ENCODE data around the gene PMM1. TPM values are rescaled to one million over a fixed set of nuclear protein-coding genes. Genes with fewer than 3 reads are reported as not detected.
A peak's percentile ranks its signal among the peaks of the same experiment; 100 is the strongest.

The PMM1 gene
- total RNA-seq, 1 experiment from 2014 or later: 10.0 TPM

DNA sequence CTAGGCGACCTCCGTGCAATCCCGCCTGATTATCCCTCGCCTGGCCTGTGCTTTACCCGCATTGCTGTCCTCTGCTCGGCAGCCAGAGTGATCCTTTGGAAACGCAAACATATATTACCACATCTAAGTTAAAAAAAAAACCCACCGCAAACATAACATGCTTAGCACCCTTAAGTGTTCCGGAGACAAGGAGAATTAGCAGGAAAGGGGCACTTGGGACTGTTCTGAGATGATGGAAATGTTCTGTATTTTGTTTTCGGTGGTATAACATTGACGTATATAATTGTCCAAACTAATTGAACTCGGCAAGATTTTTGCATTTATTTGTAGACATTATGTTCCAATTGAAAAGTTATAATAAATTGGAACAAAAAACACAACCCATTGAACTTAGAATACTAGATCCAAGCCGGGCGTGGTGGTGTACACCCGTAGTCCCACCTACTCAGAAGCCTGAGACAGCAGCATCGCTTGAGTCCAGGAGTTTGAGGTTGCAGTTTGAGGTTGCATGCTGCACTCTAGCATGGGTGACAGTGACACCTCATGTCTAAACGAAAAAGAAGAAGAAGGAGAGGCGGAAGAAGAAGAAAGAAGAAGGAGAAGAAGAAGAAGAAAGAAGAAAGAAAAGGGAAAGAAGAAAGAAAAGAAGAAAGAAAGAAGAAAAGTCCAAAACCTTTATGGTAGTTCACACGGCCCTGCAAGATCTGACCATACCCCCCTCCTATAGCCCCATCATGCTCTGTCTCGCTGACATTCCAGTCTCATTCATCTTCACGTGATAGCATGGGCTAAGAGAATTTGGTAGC is 44.8 kb downstream of the PMM1 start:
- no peaks in the 10 kb centered on the region for H3K9me2 ChIP-seq (replicated peaks; ENCODE audit: insufficient read depth, low read length)
- H3K4me3 ChIP-seq (ENCODE audit: low read length): peak overlapping the region; percentile 95
- DNase-seq: no peak
- no peak overlapping the region for H3K27ac ChIP-seq (ENCODE audit: low read length)
- peak overlapping the region; percentile 86 for H2AFZ ChIP-seq (ENCODE audit: low read length)
- H3K79me2 ChIP-seq (ENCODE audit: low read length): peaks cover 44% of the 10 kb centered on the region
- peak overlapping the region; percentile 88 for H3K4me2 ChIP-seq (ENCODE audit: low read depth, low read length, poor library complexity, severe bottlenecking)
- H3K9ac ChIP-seq (ENCODE audit: low read length): peak overlapping the region; percentile 63
- no peaks in the 10 kb centered on the region for H3K9me3 ChIP-seq (ENCODE audit: low read length)
- no peaks in the 10 kb centered on the region for H3K27me3 ChIP-seq (ENCODE audit: low read length)
- H4K20me1 ChIP-seq (ENCODE audit: insufficient read depth, low read depth, low read length): peaks cover 18% of the 10 kb centered on the region; the same call in 1 of the 2 replicates
- H3K4me1 ChIP-seq (ENCODE audit: low read length): peaks cover 26% of the 10 kb centered on the region
- H3K36me3 ChIP-seq (ENCODE audit: insufficient read depth, low read length): peaks cover 6% of the 10 kb centered on the region

DNA sequence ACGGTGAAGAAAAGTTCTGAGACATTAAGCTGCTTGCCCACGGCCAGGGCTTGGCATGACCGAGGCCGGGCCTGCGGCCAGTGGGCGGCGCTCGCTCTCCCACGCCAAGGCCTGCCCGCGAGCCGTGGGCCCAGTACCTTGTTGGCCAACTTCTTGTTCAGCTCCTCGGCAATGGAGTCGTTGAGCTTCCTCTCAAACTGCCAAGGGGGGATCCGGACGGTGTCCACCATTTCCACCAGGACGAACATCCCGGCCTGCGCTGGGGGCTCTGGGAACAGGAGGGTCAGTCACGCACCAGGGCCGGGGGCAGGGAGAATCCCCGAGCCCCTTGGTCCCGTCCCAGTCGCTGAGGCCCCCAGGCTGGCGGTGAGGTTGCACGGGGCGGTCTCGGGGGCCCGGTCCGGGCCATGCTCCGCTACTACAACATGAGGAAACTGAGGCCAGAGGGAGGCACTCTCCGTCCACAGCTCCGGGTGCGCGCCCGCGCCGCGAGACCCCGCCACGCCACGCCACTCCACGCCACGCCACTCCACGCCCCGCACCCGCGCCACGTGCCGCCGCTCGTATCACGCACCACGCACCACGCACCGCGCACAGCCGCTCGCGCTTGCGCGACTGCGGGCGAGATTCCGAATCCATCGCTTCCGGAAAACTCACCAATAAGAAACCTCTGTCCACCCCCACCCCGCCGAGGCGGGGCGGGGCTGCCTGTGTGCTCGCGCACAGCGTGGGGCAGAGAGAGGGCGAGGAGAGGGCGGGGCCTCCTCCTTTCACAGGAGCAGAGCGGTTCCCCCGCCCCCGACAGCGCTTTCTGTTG is 45.6 kb downstream of the PMM1 start, which contains the start of gene POLR3H:
Gene POLR3H (minus strand): TSS at position 617 of the 817 bp plus-strand sequence. CDS start 369 bp downstream, at position 248.
- H3K4me2 ChIP-seq (ENCODE audit: low read depth, low read length, poor library complexity, severe bottlenecking): peak within 1 kb of the TSS; percentile 88
- H2AFZ ChIP-seq (ENCODE audit: low read length): peak within 1 kb of the TSS; percentile 86
- no peaks in the 10 kb centered on the region for H3K9me3 ChIP-seq (ENCODE audit: low read length)
- peaks cover 25% of the 10 kb centered on the region for H4K20me1 ChIP-seq (ENCODE audit: insufficient read depth, low read depth, low read length)
- peak; percentile 99 for DNase-seq
- peaks cover 12% of the 10 kb centered on the region for H3K36me3 ChIP-seq (ENCODE audit: insufficient read depth, low read length)
- H3K27ac ChIP-seq (ENCODE audit: low read length): peak within 1 kb of the TSS; percentile 69
- H3K27me3 ChIP-seq (ENCODE audit: low read length): no peaks in the 10 kb centered on the region
- H3K9ac ChIP-seq (ENCODE audit: low read length): peak within 1 kb of the TSS; percentile 99
- peak within 1 kb of the TSS; percentile 95 for H3K4me3 ChIP-seq (ENCODE audit: low read length)
- H3K4me1 ChIP-seq (ENCODE audit: low read length): peaks cover 26% of the 10 kb centered on the region
- H3K79me2 ChIP-seq (ENCODE audit: low read length): peaks cover 52% of the 10 kb centered on the region
- no peaks in the 10 kb centered on the region for H3K9me2 ChIP-seq (replicated peaks; ENCODE audit: insufficient read depth, low read length)

DNA sequence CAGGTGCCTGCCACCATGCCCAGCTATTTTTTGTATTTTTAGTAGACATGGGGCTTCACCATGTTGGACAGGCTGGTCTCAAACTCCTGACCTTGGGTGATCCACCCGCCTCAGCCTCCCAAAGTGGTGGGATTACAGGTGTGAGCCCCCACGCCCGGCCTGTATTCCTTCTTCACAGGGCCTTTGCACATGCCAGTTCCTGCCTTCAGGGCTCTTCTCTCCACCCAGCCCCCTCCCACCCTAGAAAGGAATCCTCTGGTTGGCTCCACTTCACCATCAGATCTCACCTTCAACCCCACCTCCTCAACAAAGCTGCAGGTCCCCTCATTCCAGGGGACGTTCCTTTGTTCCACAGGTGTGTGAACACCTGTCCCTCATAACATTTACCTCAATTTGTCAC is 47.4 kb downstream of the PMM1 start:
- Histone ChIP-seq H3K4me3 (ENCODE audit: low read length) (peak overlapping the region; percentile 95), H3K9me2 (replicated peaks; ENCODE audit: insufficient read depth, low read length) (no peaks in the 10 kb centered on the region), H3K9me3 (ENCODE audit: low read length) (no peaks in the 10 kb centered on the region), H3K9ac (ENCODE audit: low read length) (peak overlapping the region; percentile 99; the same call in 1 of the 2 replicates), H3K27ac (ENCODE audit: low read length) (no peak overlapping the region), H3K4me1 (ENCODE audit: low read length) (peaks cover 26% of the 10 kb centered on the region), H3K27me3 (ENCODE audit: low read length) (no peaks in the 10 kb centered on the region), H2AFZ (ENCODE audit: low read length) (no peak overlapping the region), H3K79me2 (ENCODE audit: low read length) (peaks cover 55% of the 10 kb centered on the region), H4K20me1 (ENCODE audit: insufficient read depth, low read depth, low read length) (peaks cover 28% of the 10 kb centered on the region), H3K36me3 (ENCODE audit: insufficient read depth, low read length) (peaks cover 12% of the 10 kb centered on the region), H3K4me2 (ENCODE audit: low read depth, low read length, poor library complexity, severe bottlenecking) (peak overlapping the region; percentile 88)
- DNase-seq: no peak

DNA sequence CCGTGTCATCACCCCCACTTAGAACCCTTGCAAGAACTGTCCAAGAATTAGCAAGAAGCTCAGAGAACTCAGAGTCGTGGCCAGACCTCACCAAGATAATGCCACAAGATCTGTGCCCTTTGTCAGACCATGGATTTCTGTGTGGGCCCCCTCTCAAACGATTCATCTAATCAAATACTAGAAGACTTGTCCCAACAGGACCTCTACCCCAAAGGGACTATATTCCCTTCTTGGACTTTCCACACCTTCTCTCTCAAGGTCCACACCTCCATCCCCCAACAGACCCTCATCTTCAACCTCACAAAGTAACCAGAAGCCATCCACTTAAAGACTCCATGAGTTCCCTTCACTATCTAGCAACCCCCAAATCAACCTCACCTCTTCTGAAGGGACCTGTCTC is 48.2 kb downstream of the PMM1 start:
- peaks cover 26% of the 10 kb centered on the region for H3K4me1 ChIP-seq (ENCODE audit: low read length)
- peaks cover 57% of the 10 kb centered on the region for H3K79me2 ChIP-seq (ENCODE audit: low read length)
- H3K4me3 ChIP-seq (ENCODE audit: low read length): no peak overlapping the region
- H3K9me3 ChIP-seq (ENCODE audit: low read length): no peaks in the 10 kb centered on the region
- H3K36me3 ChIP-seq (ENCODE audit: insufficient read depth, low read length): peaks cover 12% of the 10 kb centered on the region
- peak overlapping the region; percentile 88 for H3K4me2 ChIP-seq (ENCODE audit: low read depth, low read length, poor library complexity, severe bottlenecking)
- peaks cover 28% of the 10 kb centered on the region for H4K20me1 ChIP-seq (ENCODE audit: insufficient read depth, low read depth, low read length)
- no peak overlapping the region; the same call in 1 of the 2 replicates for H3K9ac ChIP-seq (ENCODE audit: low read length)
- no peak overlapping the region for H2AFZ ChIP-seq (ENCODE audit: low read length)
- DNase-seq: no peak
- no peak overlapping the region for H3K27ac ChIP-seq (ENCODE audit: low read length)
- H3K9me2 ChIP-seq (replicated peaks; ENCODE audit: insufficient read depth, low read length): no peaks in the 10 kb centered on the region
- no peaks in the 10 kb centered on the region for H3K27me3 ChIP-seq (ENCODE audit: low read length)

DNA sequence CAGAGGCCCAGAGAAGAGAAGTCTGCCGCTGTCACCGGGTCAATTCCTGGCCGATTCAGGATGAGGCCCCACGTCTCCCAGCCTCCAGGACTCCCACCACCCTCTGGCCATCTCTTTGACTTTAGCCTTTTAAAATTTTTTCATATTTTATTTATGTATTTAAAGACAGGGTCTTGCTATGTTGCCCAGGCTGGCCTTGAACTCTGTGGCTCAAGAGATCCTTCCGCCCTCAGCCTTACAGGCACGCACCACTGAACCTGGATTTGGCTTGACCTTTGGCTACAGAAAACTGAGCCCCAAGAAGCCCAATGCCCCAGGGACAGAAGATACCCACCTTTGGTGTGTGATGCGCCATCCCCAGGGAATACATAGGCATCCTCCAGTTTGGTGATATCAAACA is 49.3 kb downstream of the PMM1 start:
- no peaks in the 10 kb centered on the region for H3K27me3 ChIP-seq (ENCODE audit: low read length)
- no peaks in the 10 kb centered on the region for H3K9me3 ChIP-seq (ENCODE audit: low read length)
- H3K9me2 ChIP-seq (replicated peaks; ENCODE audit: insufficient read depth, low read length): no peaks in the 10 kb centered on the region
- H3K27ac ChIP-seq (ENCODE audit: low read length): no peak overlapping the region
- H3K4me3 ChIP-seq (ENCODE audit: low read length): no peak overlapping the region
- no peak overlapping the region for H3K9ac ChIP-seq (ENCODE audit: low read length)
- no peak overlapping the region for H3K4me2 ChIP-seq (ENCODE audit: low read depth, low read length, poor library complexity, severe bottlenecking)
- peaks cover 28% of the 10 kb centered on the region for H4K20me1 ChIP-seq (ENCODE audit: insufficient read depth, low read depth, low read length)
- peaks cover 12% of the 10 kb centered on the region for H3K36me3 ChIP-seq (ENCODE audit: insufficient read depth, low read length)
- peaks cover 26% of the 10 kb centered on the region for H3K4me1 ChIP-seq (ENCODE audit: low read length)
- H2AFZ ChIP-seq (ENCODE audit: low read length): no peak overlapping the region
- no peak for DNase-seq
- H3K79me2 ChIP-seq (ENCODE audit: low read length): peaks cover 57% of the 10 kb centered on the region

DNA sequence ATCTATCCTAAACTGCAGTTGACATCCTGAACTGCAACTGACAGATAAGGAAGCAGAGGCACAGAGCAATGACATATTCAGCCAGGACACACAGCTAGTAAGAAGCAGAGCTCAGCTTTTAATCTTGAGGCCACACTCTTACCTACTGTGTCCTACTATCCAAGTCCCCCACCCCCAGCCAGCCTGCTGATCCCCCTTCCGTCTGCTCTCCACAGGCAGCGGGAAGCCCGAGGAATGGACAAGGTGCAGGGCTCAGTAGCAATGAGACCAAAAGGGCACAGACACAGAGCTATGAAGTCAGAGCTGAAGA is 49.7 kb downstream of the PMM1 start:
- DNase-seq: no peak
- Histone ChIP-seq H3K79me2 (ENCODE audit: low read length) (peaks cover 57% of the 10 kb centered on the region), H4K20me1 (ENCODE audit: insufficient read depth, low read depth, low read length) (peaks cover 28% of the 10 kb centered on the region), H3K36me3 (ENCODE audit: insufficient read depth, low read length) (peaks cover 12% of the 10 kb centered on the region), H3K4me2 (ENCODE audit: low read depth, low read length, poor library complexity, severe bottlenecking) (no peak overlapping the region), H3K9me3 (ENCODE audit: low read length) (no peaks in the 10 kb centered on the region), H3K4me3 (ENCODE audit: low read length) (no peak overlapping the region), H3K9ac (ENCODE audit: low read length) (no peak overlapping the region), H3K27me3 (ENCODE audit: low read length) (no peaks in the 10 kb centered on the region), H3K9me2 (replicated peaks; ENCODE audit: insufficient read depth, low read length) (no peaks in the 10 kb centered on the region), H2AFZ (ENCODE audit: low read length) (no peak overlapping the region), H3K27ac (ENCODE audit: low read length) (no peak overlapping the region), H3K4me1 (ENCODE audit: low read length) (peaks cover 22% of the 10 kb centered on the region)

DNA sequence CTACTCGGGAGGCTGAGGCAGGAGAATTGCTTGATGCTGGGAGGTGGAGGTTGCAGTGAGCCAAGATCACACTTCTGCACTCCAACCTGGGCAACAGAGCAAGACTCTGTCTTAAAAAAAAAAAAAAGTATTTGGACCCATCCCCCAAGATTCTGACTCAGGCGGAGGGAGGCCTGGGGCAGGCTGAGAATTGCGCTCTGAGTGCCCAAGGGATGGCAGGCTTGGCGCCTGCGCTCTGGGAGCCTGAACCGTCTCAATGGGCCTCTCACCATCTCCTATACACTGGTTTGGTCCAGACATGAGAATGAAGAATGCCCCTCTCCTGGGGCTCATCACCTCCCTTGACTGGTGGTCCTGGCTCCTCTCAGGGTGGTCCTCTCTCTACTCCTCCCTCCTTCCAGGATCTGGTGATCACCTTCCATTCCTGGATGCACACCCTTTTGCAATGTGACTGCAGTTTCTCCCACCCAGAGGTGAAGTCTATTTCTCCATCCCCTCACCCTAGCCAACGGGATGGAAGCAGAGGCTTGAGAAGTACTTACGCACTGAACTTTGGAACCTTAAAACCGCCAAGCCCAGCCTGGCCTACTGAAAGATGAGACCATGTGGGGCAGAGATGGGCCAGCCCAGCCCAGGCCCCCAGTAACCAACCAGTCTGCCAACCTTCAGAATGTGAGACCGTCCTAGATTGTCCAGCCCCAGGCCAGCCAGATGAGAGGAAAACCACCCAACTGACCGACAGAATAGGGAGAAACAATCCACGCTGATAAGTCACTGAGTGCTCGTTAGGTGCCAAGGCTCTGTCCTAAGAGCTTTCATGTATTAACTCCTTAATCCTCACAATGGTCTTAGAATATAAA is 50.3 kb downstream of the PMM1 start:
- no peaks in the 10 kb centered on the region for H3K9me2 ChIP-seq (replicated peaks; ENCODE audit: insufficient read depth, low read length)
- H3K9me3 ChIP-seq (ENCODE audit: low read length): no peaks in the 10 kb centered on the region
- H3K27ac ChIP-seq (ENCODE audit: low read length): no peak overlapping the region
- no peak for DNase-seq
- H3K27me3 ChIP-seq (ENCODE audit: low read length): no peaks in the 10 kb centered on the region
- H3K4me3 ChIP-seq (ENCODE audit: low read length): no peak overlapping the region
- no peak overlapping the region for H3K9ac ChIP-seq (ENCODE audit: low read length)
- H3K4me2 ChIP-seq (ENCODE audit: low read depth, low read length, poor library complexity, severe bottlenecking): no peak overlapping the region
- no peak overlapping the region for H2AFZ ChIP-seq (ENCODE audit: low read length)
- peaks cover 57% of the 10 kb centered on the region for H3K79me2 ChIP-seq (ENCODE audit: low read length)
- H3K4me1 ChIP-seq (ENCODE audit: low read length): peaks cover 17% of the 10 kb centered on the region
- H3K36me3 ChIP-seq (ENCODE audit: insufficient read depth, low read length): peaks cover 12% of the 10 kb centered on the region
- peaks cover 28% of the 10 kb centered on the region for H4K20me1 ChIP-seq (ENCODE audit: insufficient read depth, low read depth, low read length)

All from Karpas-422 (cell line).